ENCODE measurements around the gene CLK4. TPM values are rescaled to one million over a fixed set of nuclear protein-coding genes. Genes with fewer than 3 reads are reported as not detected.

The CLK4 gene
- total RNA-seq, 1 experiment from 2014 or later: 10.0 TPM

DNA sequence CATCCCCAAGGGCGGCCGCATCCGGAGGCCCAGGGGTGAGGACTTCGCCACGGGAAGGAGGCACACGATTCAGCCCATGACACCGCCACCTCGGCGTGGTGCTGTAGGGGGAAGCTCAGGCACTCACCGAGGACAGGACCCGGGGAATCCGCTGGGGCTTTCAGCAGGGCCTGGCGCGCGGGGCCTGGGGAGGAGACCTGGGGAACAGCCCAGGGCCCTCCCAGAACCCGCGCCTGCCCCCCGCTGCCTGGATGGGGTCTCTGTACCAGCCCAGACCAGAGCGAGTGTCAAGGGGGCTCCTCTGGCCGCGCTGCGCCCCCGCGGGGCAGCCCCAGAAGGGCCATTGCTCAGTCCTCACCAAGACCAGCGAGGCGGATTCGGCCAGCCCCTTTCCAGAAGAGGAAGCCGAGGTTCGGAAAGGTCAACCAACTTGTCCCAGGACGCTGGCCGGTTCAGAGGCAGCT is 49.4 kb downstream of the CLK4 start:
- DNase-seq: no peak
- H3K36me3 ChIP-seq: peaks cover 80% of the 10 kb centered on the region
- H3K4me3 ChIP-seq: no peak overlapping the region
- H3K27me3 ChIP-seq: no peaks in the 10 kb centered on the region
- peaks cover 4% of the 10 kb centered on the region; the same call in 1 of the 2 replicates for H3K9me3 ChIP-seq

DNA sequence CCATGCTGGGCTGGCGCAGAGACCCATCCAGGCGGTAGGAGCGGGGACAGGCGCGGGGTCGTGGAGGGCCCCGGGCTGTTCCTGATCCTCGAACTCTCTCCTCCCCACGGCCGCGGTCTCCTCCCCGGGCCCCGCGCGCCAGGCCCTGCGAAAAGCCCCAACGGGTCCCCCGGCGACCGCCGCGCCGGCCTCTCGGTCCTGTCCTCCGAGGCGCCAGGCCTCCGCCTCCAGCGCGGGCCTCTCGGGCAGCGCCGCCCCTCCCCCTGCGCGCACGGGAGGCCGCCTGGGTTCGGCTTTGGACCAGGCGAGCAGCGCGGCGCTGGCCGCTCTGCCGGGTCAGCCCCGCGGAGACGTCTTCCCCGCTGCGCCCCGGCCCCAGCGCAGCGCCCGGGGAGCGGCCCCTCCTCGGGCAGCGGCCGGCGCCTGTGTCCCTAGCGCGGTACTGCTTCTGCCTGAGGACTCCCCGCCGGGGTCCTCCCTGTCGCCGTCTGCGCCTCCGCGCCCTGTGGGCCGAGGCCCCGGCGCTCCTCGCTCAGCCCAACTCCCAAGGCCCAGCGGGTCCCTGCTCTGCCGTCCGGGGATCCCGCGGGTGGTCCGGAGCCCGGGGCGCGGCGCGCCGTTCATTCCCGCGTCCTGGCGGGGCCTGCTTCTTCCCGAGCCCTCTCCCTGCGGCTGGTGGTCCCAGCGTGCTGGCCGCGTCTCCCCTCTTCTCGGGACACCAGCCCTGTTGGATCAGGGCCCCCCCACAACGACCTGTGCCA is 50.1 kb downstream of the CLK4 start:
- peaks cover 5% of the 10 kb centered on the region; the same call in 1 of the 2 replicates for H3K9me3 ChIP-seq
- DNase-seq: no peak
- H3K36me3 ChIP-seq: peaks cover 83% of the 10 kb centered on the region
- H3K27me3 ChIP-seq: no peaks in the 10 kb centered on the region
- no peak overlapping the region for H3K4me3 ChIP-seq

DNA sequence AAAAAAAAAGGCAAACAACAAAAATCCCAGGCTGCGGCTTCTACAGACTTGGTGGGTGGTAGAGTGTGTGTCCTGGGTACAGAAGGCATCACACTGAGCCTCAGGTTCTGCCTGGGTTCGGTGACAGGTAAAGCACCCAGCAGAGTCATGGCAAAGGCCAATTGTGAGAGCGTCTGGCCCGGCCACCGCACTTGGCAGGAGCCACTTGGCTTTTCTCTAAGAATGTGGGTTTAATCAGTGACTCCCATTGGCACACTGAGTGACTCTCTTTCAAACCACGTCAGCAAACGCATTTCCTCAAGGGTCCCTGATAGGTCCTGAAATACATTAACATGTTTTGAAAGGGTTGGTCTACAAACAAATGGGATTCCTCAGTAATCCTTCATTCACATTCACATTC is 53.6 kb downstream of the CLK4 start:
- DNase-seq: no peak
- H3K4me3 ChIP-seq: no peak overlapping the region
- peaks cover 5% of the 10 kb centered on the region; the same call in 1 of the 2 replicates for H3K9me3 ChIP-seq
- no peaks in the 10 kb centered on the region for H3K27me3 ChIP-seq
- peaks cover 85% of the 10 kb centered on the region for H3K36me3 ChIP-seq

DNA sequence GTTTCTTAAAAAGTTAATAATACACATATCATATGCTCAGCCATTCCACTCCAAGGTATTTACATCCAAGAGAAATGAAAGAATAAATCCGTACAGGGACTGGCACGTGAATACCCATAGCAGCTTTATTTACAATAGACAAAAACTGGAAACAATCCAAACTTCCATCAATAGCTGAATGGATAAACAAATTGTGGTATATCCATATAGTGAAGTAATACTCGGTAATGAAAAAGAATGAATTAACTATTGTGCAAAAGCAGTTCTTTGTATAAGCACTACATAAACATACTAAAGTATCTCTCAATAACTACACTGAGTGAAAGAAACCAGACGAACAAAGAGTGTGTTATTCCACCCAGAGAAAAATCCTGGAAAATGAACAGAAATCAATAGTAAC is 54.2 kb downstream of the CLK4 start:
- H3K4me3 ChIP-seq: no peak overlapping the region
- H3K27me3 ChIP-seq: no peaks in the 10 kb centered on the region
- H3K9me3 ChIP-seq: peaks cover 5% of the 10 kb centered on the region; the same call in 1 of the 2 replicates
- H3K36me3 ChIP-seq: peaks cover 83% of the 10 kb centered on the region
- DNase-seq: no peak

DNA sequence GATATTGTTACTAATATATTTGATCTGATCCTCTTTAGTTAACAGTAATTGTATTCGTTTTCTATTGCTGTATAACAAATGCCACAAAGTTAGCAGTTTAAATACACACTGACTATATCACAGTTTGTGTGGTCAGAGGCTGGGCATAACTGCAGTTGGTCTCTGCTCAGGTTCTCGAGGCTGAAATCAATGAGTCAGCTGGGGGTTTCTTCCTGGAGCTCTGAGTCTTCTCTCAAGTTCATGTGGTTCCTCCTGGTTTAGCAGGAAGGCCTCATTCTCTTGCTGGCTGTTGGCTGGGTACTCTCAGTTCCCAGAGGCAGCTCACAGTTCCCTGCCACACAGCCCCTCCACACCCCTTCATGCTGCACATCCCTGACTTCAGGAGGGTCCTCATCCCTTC is 57.4 kb downstream of the CLK4 start:
- H3K9me3 ChIP-seq: peaks cover 5% of the 10 kb centered on the region; the same call in 1 of the 2 replicates
- H3K27me3 ChIP-seq: no peaks in the 10 kb centered on the region
- H3K36me3 ChIP-seq: peaks cover 77% of the 10 kb centered on the region
- DNase-seq: peak; percentile 67
- H3K4me3 ChIP-seq: no peak overlapping the region

DNA sequence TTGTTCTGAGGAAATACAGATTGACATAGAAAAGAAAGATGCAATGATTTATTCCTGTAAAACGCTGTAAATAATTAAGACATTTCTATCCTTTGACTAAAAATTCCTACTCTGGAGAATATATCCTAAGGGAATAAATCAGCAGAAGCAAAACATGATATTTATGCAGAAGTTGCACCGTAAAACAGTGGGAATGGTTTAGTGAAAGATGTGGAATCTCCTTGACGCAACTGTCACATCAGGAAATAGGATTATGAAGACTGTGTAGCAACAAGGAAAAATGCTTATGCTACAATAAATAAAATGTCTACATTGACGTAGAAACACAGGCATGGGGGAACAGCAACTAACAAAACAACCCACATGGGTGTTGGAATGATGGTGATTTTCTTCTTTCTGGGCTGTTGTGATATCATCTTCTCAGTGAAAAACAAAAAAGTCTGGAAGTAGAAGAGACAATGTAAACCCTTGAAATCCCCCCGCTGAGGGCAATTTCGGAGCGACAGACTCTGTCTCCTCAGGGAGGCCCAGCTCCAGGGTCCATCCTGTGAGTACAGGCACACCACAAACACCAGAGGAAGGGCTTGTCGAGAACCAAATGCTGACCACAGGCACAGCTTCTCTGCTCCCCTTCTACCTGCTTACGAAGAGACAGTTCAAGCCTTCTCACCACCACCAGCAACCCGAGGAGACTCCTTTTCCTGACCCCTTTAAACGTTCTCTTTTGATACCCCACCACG is 61.9 kb downstream of the CLK4 start:
- Histone ChIP-seq H3K9me3 (peaks cover 5% of the 10 kb centered on the region), H3K4me3 (no peak overlapping the region), H3K36me3 (peaks cover 75% of the 10 kb centered on the region), H3K27me3 (no peaks in the 10 kb centered on the region)
- no peak for DNase-seq

DNA sequence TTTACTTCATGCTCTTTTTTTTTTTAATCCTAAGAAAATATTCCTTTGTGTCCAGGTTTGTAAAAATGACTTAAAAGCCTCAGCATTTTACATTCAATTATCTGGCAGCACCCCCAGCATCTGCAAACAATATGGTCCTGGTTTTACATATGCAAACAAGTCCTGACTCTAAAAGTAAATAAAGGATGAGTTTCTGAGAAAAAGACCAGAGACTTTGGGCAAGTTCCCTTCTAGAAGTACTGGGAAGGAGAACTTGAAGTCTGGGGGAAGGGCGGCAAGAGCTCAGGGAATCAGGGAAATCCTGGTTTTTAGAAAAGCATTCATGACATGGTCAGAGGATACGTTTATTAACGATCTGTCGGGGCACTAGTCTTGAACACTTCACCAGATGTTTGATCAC is 62.5 kb downstream of the CLK4 start:
- Histone ChIP-seq H3K4me3 (no peak overlapping the region), H3K9me3 (peaks cover 5% of the 10 kb centered on the region), H3K27me3 (no peaks in the 10 kb centered on the region), H3K36me3 (peaks cover 73% of the 10 kb centered on the region)
- no peak for DNase-seq

DNA sequence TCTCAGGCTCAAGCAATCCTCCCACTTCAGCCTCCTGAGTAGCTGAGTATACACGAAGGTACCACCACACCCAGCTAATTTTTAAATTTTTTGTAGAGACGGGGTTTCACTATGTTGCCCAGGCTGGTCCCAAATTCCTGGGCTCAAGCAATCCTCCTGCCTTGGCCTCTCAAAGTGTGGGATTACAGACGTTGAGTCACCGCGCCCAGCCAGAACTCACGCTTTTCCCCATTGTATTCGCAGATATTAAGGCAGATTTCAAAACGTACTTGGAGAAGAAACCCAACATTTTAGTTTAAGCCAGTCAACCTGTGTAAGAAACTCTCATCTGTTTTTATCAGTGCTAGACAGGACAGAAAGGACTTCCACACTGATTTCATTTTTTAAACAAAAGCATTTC is 63.2 kb downstream of the CLK4 start:
- peaks cover 71% of the 10 kb centered on the region for H3K36me3 ChIP-seq
- no peak overlapping the region for H3K4me3 ChIP-seq
- no peaks in the 10 kb centered on the region for H3K27me3 ChIP-seq
- peaks cover 5% of the 10 kb centered on the region for H3K9me3 ChIP-seq
- DNase-seq: no peak

DNA sequence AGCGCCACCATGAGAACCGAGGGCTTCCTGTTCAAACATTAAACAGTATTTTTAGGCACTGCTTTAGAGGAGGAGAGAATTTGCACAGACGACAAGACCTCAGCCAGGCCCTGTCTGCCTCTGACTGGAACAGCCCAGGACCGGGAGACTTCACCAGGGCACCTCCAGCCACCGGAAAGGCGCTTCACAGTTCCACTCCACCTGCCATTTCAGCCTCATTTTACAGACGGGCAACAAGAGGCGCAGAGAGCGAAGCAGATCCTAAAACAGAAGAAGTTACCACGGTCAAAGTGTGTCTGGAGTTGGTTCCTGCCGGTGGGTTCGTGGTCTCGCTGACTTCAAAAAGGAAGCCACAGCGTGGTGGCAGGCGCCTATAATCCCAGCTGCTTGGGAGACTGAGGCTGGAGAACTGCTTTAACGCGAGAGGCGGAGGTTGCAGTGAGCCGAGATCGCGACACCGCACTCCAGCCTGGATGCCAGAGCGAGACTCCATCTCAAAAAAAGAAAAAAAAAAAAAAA is 65.0 kb downstream of the CLK4 start:
- DNase-seq: no peak
- Histone ChIP-seq H3K36me3 (peaks cover 77% of the 10 kb centered on the region), H3K9me3 (peaks cover 5% of the 10 kb centered on the region), H3K4me3 (no peak overlapping the region), H3K27me3 (no peaks in the 10 kb centered on the region)

DNA sequence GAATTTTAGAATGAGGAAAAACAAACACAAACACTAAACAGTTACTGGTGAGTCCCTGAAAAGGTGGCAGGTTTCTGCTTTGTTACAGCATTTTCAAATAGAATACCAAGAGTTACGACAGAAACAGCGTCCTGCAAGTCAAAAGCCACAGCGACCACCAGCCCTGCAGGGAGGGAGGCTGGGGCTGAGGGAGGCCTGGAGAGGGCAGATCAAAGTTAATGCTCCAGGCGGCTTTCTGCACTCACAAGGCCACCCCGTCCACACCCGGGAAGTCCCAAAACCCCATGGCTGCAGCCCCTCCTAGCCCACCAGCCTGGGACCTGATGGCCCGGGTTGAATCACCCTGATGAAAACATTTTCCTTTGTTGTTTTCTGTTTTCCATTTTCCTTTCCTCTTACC is 65.9 kb downstream of the CLK4 start:
- peaks cover 5% of the 10 kb centered on the region for H3K9me3 ChIP-seq
- H3K36me3 ChIP-seq: peaks cover 80% of the 10 kb centered on the region
- DNase-seq: no peak
- no peak overlapping the region for H3K4me3 ChIP-seq
- no peaks in the 10 kb centered on the region for H3K27me3 ChIP-seq

DNA sequence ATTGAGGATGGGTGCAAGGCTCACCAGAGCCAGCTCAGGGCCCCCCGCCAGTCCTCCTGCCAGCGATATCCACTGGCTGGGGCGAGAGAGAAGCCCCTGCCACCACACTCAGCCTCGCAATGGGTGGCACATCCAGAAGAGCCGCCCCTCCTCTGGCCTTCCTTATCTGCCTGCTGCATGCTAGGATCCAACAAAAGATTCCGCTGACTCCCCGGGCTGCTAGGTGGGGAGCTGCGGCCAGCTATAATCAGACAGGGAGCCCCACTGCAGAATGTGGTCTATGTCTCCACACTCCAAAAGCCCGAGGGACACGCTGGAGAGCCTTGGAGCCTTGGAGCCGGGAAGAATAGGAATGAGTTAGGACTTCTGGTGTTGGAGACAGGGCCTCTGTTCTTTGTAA is 69.4 kb downstream of the CLK4 start:
- no peaks in the 10 kb centered on the region for H3K9me3 ChIP-seq
- no peak for DNase-seq
- H3K36me3 ChIP-seq: peaks cover 70% of the 10 kb centered on the region
- H3K27me3 ChIP-seq: no peaks in the 10 kb centered on the region
- no peak overlapping the region for H3K4me3 ChIP-seq

DNA sequence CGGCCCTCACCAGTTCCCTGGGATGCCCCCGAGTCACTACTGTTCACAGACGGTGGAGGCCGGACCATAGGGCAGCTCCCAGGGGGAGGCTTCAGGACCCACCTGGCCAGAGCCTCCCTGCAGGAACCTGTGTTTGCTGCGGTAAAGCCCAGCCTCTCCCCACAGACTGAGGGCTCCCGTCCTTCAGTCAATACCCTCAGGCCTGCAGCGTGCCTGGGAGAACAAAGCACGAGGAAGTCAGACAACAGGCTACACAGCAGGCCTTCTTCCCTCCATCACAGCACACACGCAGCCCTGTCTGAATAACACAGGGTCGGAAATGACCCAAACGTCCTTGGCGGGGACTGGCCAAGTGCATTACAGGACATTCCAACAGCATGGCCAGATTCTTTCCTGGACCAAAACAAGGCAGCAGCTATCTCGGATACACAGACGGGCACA is 71.1 kb downstream of the CLK4 start:
- DNase-seq: no peak
- no peaks in the 10 kb centered on the region for H3K9me3 ChIP-seq
- H3K4me3 ChIP-seq: no peak overlapping the region
- no peaks in the 10 kb centered on the region for H3K27me3 ChIP-seq
- H3K36me3 ChIP-seq: peaks cover 57% of the 10 kb centered on the region

DNA sequence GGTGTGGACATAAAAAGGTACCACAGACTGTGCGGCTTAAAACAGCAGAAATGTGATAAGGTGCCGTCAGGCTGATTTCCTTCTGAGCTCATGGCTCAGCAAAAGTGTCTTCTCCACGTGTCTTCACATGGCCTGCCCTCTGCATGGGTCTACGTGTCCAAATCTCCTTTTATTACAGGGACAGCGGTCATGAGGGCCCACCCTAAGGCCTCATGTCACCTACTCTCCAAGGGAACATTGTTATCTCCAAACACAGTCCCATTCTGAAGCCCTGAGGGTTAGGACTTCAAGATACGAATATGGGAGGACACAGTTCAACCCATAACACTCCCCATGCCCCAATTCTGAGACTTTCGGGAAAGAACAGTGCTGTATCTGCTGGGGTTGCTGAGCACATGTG is 71.8 kb downstream of the CLK4 start:
- Histone ChIP-seq H3K4me3 (no peak overlapping the region), H3K36me3 (peaks cover 49% of the 10 kb centered on the region), H3K9me3 (no peaks in the 10 kb centered on the region), H3K27me3 (no peaks in the 10 kb centered on the region)
- DNase-seq: no peak

DNA sequence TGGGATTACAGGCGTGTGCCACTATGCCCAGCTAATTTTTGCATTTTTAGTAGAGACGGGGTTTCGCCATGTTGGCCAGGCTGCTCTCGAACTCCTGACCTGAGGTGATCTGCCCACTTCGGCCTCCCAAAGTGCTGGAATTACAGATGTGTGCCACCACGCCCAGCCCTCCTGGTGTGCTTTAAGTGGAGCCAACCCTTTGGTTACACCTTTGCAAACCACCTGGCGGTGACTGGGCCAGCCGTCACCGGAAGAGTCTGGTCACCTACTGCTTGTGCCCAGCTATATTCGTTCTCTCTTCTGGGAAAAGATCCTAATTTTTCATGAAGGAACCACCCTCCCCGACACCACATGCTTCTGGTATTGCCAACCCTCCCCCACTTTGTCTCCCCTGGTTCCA is 72.5 kb downstream of the CLK4 start:
- Histone ChIP-seq H3K9me3 (no peaks in the 10 kb centered on the region), H3K27me3 (no peaks in the 10 kb centered on the region), H3K4me3 (no peak overlapping the region), H3K36me3 (peaks cover 47% of the 10 kb centered on the region)
- no peak for DNase-seq

DNA sequence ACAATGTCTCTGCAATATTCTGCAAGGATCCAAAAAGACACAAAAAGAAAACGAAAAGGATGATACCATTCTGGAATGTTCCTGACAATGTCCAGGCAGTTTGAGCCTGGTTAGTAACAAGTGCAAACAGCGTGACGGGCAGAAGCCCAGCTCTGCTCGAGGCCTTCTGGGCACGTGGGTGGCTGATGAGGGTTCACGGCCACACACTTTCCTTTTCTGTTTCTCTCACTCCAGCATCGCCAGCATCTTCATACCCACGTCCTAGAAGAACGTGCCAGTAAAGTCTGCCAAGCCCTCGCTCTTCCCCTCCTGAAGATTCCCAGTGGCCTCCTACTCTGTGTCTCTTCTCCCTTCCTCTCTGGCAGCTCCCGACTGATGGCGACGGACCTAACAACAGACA is 73.3 kb downstream of the CLK4 start:
- no peak overlapping the region for H3K4me3 ChIP-seq
- H3K36me3 ChIP-seq: peaks cover 40% of the 10 kb centered on the region
- no peaks in the 10 kb centered on the region for H3K27me3 ChIP-seq
- H3K9me3 ChIP-seq: no peaks in the 10 kb centered on the region
- no peak for DNase-seq

All from MG63 (cell line).